AG04450 (cell line): Measurements from ENCODE around the gene PIPOX. TPM values are rescaled to one million over a fixed set of nuclear protein-coding genes. Genes with fewer than 3 reads are reported as not detected.

ENCODE experiments used
- CTCF ChIA-PET: fragments of 300-600, 350-600 bp; formaldehyde crosslinking; extraction: SDS; loops from one replicate; lab custom pipeline; 2022; ENCODE audit warnings: antibody characterized with exemption, inconsistent platforms; lab: Charles Lee
- POLR2A ChIA-PET: fragments of 350-600 bp; formaldehyde crosslinking; extraction: SDS; loops from one replicate; lab custom pipeline; 2021; ENCODE audit warnings: antibody characterized with exemption, inconsistent platforms; lab: Yijun Ruan, JAX
- DNase-seq: peaks from one replicate; pipeline ENCODE4 v3.0.0-alpha.2; 2011; ENCODE audit warnings: low read depth, low spot score
- H3K27ac ChIP-seq: one replicate; pipeline ENCODE4 v1.5.1; 2012; ENCODE audit warnings: low read depth, low read length, control low read depth
- H3K27me3 ChIP-seq: one replicate; pipeline ENCODE4 v1.6.0; 2012; ENCODE audit warnings: low read length; ENCODE audit not compliant: control insufficient read depth, insufficient read depth
- H3K4me3 ChIP-seq: 2 replicates; pipeline ENCODE4 v1.5.1; 2011; ENCODE audit warnings: mild to moderate bottlenecking, low read depth, low read length, control low read depth
- H3K9me3 ChIP-seq: 2 replicates; pipeline ENCODE4 v1.5.1; 2012; ENCODE audit warnings: low read length; ENCODE audit not compliant: control insufficient read depth, insufficient read depth
- CTCF ChIP-seq: IDR thresholded peaks from 2 replicates; pipeline ENCODE4 v1.5.1; 2011; ENCODE audit warnings: low read depth, low read length, control low read depth, inconsistent platforms
- polyA plus RNA-seq: library from polyadenylated mRNA; depleted of rRNA; stranded (reverse); fragments of >200 nt; gene quantifications from 2 replicates; pipeline ENCODE4 v1.2.3, GENCODE V29; 2011

PIPOX gene
- polyA plus RNA-seq, 1 experiment: 0.79 TPM

GRCh38 chr17:29050176-29050575 lies 7.2 kb downstream of the PIPOX start:
- no peak for TF ChIP-seq CTCF
- Histone ChIP-seq H3K4me3 (no peak overlapping the region), H3K27me3 (peaks cover 62% of the 10 kb centered on the region), H3K9me3 (no peaks in the 10 kb centered on the region), H3K27ac (no peak overlapping the region)
- POLR2A ChIA-PET: no interaction called here
- no peak for DNase-seq
- CTCF ChIA-PET: no interaction called here

- CTCF ChIA-PET: no interaction called here
- no peak for DNase-seq
- peaks cover 61% of the 10 kb centered on the region for H3K27me3 ChIP-seq
- H3K9me3 ChIP-seq: no peaks in the 10 kb centered on the region
- POLR2A ChIA-PET: no interaction called here
- no peak for TF ChIP-seq CTCF
- H3K27ac ChIP-seq: no peak overlapping the region
- no peak overlapping the region for H3K4me3 ChIP-seq
Observed at GRCh38 chr17:29051194-29051593, 8.3 kb downstream of the PIPOX start.

- TF ChIP-seq CTCF: no peak
- no peak overlapping the region for H3K4me3 ChIP-seq
- ChIA-PET POLR2A (no interaction called here), CTCF (no interaction called here)
- no peak overlapping the region for H3K27ac ChIP-seq
- DNase-seq: no peak
- peaks cover 59% of the 10 kb centered on the region for H3K27me3 ChIP-seq
- no peaks in the 10 kb centered on the region for H3K9me3 ChIP-seq
Observed at GRCh38 chr17:29051731-29052130, 8.8 kb downstream of the PIPOX start.

- Histone ChIP-seq H3K27ac (no peak overlapping the region), H3K9me3 (no peaks in the 10 kb centered on the region), H3K4me3 (no peak overlapping the region), H3K27me3 (peaks cover 44% of the 10 kb centered on the region)
- no peak for DNase-seq
- ChIA-PET CTCF (interaction anchor here (1.0 to 1.2 kb wide), 2 partner anchors 57 to 63 kb away, joined by 3 to 4 read pairs; no protein-coding TSS in a partner anchor), POLR2A (no interaction called here)
- no peak for TF ChIP-seq CTCF
Observed at GRCh38 chr17:29054835-29055234, 11.9 kb downstream of the PIPOX start.

GRCh38 chr17:29057361-29057760 lies 14.4 kb downstream of the PIPOX start:
- Histone ChIP-seq H3K9me3 (no peaks in the 10 kb centered on the region), H3K27me3 (peaks cover 27% of the 10 kb centered on the region), H3K27ac (no peak overlapping the region), H3K4me3 (no peak overlapping the region)
- POLR2A ChIA-PET: interaction anchor here (0.7 kb wide), 1 partner anchor 21 kb away, joined by 3 read pairs; no protein-coding TSS in a partner anchor
- TF ChIP-seq CTCF: no peak
- CTCF ChIA-PET: no interaction called here
- no peak for DNase-seq
